ENCODE results near the gene ZMYND10. TPM values are rescaled to one million over a fixed set of nuclear protein-coding genes. Genes with fewer than 3 reads are reported as not detected.

Gene ZMYND10
- total RNA-seq, 1 experiment from 2014 or later: 0.74 TPM

DNA sequence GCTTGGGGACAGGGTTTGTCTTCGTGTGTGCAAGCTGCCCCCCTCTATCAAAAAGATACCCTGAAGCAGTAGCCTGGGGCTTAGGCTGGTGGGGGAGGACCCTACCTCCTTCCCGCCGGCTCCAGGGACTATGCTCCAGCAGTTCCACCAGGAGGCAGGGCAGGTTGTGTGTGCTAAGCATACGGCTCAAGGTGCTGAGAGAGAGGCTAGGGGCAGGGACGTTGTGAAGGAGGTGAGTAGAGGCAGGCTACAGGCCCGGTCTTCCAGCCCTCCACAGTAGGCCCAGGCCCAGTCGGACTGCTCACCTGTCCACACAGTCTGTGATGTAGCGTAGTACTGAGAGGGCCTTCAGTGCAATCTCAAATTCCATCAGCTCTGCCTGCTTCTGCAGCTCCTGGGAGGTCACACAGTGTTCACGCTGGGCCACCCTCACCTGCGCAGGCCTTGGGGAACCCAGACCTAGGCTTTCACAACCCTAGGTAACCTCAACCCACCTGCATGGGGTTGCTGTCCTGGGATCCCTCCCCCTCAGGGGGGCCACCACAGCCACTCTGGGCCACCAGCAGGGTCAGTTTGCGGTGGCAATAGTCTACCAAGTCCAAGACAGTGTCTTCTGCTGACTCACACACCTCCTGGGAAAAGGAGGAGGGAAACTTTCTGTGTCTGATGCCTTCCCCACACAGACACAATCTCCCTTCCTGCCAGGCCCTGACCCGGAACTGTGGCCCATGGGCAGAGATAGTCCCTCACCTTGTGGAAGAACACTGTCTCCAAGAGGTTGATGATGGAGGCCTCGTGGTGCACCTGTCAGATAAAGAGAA lies 2.5 kb downstream of the ZMYND10 start (continued):
- no peak for TF ChIP-seq ATF6 (CRISPR knock-in tag; IDR thresholded peaks at IDR 0.05)
- no peak for TF ChIP-seq PRRX2 (CRISPR knock-in tag; IDR thresholded peaks at IDR 0.05)
- no peak for TF ChIP-seq ZBTB21 (CRISPR knock-in tag; IDR thresholded peaks at IDR 0.05; ENCODE audit: borderline replicate concordance)
- TF ChIP-seq GTF2I (CRISPR knock-in tag; conservative IDR thresholded peaks at IDR 0.05): no peak

DNA sequence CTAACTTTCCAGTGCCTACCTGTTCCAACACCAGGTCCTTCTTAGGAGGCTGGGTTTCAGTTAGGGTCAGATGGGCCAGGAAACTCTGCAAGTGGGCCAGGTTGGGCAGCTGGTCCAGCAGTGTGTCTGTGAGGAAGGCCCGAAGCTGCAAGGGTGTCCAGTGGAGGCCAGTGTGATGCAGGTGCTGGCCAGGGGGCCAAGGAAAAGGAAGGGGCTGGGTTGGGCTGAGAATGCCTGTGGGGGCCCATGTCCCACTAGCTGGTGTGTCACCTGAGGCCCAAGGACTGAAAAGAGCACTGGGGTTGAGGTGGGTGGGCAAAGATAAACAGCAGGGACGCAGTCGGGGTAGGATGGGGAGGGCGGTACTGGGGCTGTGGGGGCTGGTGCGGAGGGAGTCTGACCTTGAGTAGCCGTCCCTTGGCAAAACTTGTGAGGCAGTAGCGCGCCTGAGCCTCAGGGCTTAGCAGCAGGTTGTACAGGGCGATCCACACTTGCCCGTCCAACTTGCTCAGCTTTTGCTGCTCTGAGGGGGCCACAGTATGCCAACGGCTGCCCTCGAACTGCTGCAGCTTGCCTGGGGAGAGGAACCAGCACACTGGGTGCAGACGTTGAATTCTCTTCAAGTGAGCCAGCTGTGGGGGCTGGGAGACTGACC lies 3.4 kb downstream of the ZMYND10 start:
- H3K4me3 Mint-ChIP-seq: no peak overlapping the region
- H3K9me3 Mint-ChIP-seq: no peaks in the 10 kb centered on the region
- H3K27ac Mint-ChIP-seq: no peak overlapping the region
- ChIA-PET POLR2A (no interaction called here), CTCF (interaction anchor here (1.6 to 1.9 kb wide), 3 partner anchors 14 to 270 kb away, joined by 4 to 10 read pairs (median 6); partner anchors contain the start of genes CISH and TUSC2)
- H3K4me1 Mint-ChIP-seq: peaks cover 25% of the 10 kb centered on the region
- TF ChIP-seq USF1 (CRISPR knock-in tag; IDR thresholded peaks at IDR 0.05) (no peak), TP53 (CRISPR knock-in tag; IDR thresholded peaks at IDR 0.05) (no peak), CBFB (CRISPR knock-in tag; IDR thresholded peaks at IDR 0.05; ENCODE audit: low read depth) (no peak), ARID4B (CRISPR knock-in tag; IDR thresholded peaks at IDR 0.05; ENCODE audit: borderline replicate concordance) (no peak), OVOL2 (CRISPR knock-in tag; IDR thresholded peaks at IDR 0.05; ENCODE audit: borderline replicate concordance) (no peak), ZNF396 (CRISPR knock-in tag; IDR thresholded peaks at IDR 0.05; ENCODE audit: borderline replicate concordance) (no peak), ATF1 (CRISPR knock-in tag; IDR thresholded peaks at IDR 0.05) (no peak), NFE2L1 (CRISPR knock-in tag; IDR thresholded peaks at IDR 0.05) (no peak)
- TF ChIP-seq, protein P1, sequence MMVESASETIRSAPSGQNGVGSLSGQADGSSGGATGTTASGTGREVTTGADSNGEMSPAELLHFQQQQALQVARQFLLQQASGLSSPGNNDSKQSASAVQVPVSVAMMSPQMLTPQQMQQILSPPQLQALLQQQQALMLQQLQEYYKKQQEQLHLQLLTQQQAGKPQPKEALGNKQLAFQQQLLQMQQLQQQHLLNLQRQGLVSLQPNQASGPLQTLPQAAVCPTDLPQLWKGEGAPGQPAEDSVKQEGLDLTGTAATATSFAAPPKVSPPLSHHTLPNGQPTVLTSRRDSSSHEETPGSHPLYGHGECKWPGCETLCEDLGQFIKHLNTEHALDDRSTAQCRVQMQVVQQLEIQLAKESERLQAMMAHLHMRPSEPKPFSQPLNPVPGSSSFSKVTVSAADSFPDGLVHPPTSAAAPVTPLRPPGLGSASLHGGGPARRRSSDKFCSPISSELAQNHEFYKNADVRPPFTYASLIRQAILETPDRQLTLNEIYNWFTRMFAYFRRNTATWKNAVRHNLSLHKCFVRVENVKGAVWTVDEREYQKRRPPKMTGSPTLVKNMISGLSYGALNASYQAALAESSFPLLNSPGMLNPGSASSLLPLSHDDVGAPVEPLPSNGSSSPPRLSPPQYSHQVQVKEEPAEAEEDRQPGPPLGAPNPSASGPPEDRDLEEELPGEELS (CRISPR knock-in tag; IDR thresholded peaks at IDR 0.05): no peak
- peaks cover 88% of the 10 kb centered on the region for H3K27me3 Mint-ChIP-seq (ENCODE audit: low read depth)
- ATAC-seq: no peak
- DNase-seq (ENCODE audit: low spot score): no peak
- no peaks in the 10 kb centered on the region for H3K36me3 Mint-ChIP-seq

Data from WTC11 (cell line).